ENCODE measurements around the gene FSTL1. TPM values are rescaled to one million over a fixed set of nuclear protein-coding genes. Genes with fewer than 3 reads are reported as not detected.

Gene FSTL1
- total and polyA plus RNA-seq, 2 of the 8 experiments (the other 6 are each of a cell fraction or from before 2014, with no cell fraction given) = 158 to 516 TPM

- no peak overlapping the region for H3K27ac ChIP-seq (ENCODE audit: low read depth, low read length)
- no peak overlapping the region for H2AK5ac ChIP-seq (ENCODE audit: low read depth, low read length)
- H2BK12ac ChIP-seq (ENCODE audit: low read depth, low read length) = no peak overlapping the region
- POLR2A ChIA-PET (ENCODE audit: partially characterized antibody) = no interaction called here
- FAIRE-seq = peak; percentile 93
- no peak overlapping the region for H2BK120ac ChIP-seq (replicated peaks; ENCODE audit: low read depth, low read length)
- no peaks in the 10 kb centered on the region for H3K9me3 ChIP-seq (ENCODE audit: insufficient read depth in 2 of 2, low read depth in 1 of 2, low read length in 1 of 2)
- no peaks in the 10 kb centered on the region for H3K79me2 ChIP-seq (ENCODE audit: control insufficient read depth in 1 of 2, insufficient read depth in 2 of 2, low read length in 2 of 2)
- WGBS, 2 experiments (ENCODE audit: extremely low coverage in 1 of 2, insufficient coverage in 1 of 2, insufficient read length in 1 of 2, insufficient replicate concordance in 2 of 2, low coverage in 1 of 2, low lambda C conversion rate in 2 of 2, missing lambda C conversion rate in 1 of 2) = 69% methylated on average over 2 of the region's 2 CpGs; no CpG with 5 or more reads in 1 of the 2 experiments
- no peak overlapping the region for H4K5ac ChIP-seq (ENCODE audit: insufficient read length, low read depth, low read length)
- H2AFZ ChIP-seq (ENCODE audit: low read length) = no peak overlapping the region
- no peaks in the 10 kb centered on the region for H3K36me3 ChIP-seq (ENCODE audit: control insufficient read depth in 2 of 4, insufficient read depth in 4 of 4, low read length in 3 of 4)
- H3K18ac ChIP-seq (ENCODE audit: extremely low read depth, low read length) = no peak overlapping the region
- H3K56ac ChIP-seq (replicated peaks; ENCODE audit: insufficient read length, low read depth, low read length) = no peak overlapping the region
- H3K4me2 ChIP-seq (ENCODE audit: insufficient read depth in 1 of 2, low read depth in 2 of 2, low read length in 2 of 2) = peak overlapping the region; percentile 17 to 29; a peak in 2 of 4 replicates
- H3K14ac ChIP-seq (ENCODE audit: insufficient read length) = no peak overlapping the region
- H4K91ac ChIP-seq (replicated peaks; ENCODE audit: insufficient read length, low read length) = no peak overlapping the region
- H3K27me3 ChIP-seq (replicated peaks in 1 of 4; ENCODE audit: control insufficient read depth in 3 of 4, extremely low read depth in 1 of 4, insufficient read depth in 3 of 4, low read length in 3 of 4) = no peaks in the 10 kb centered on the region
- no peaks in the 10 kb centered on the region for H4K20me1 ChIP-seq (replicated peaks in 1 of 2; ENCODE audit: control insufficient read depth in 1 of 2, insufficient read depth in 2 of 2, low read length in 2 of 2)
- no peak for DNase-seq (ENCODE audit: low read depth in 1 of 2, low spot score in 2 of 2)
- no peak overlapping the region for H3K23ac ChIP-seq (ENCODE audit: insufficient read length)
- H2BK20ac ChIP-seq (ENCODE audit: low read length) = no peak overlapping the region
- H2BK15ac ChIP-seq (ENCODE audit: low read length) = 0 out of 2 replicates have a peak overlapping the region, but pooled peaks have one; percentile 23
- no peaks in the 10 kb centered on the region; the same call in 1 of the 2 replicates for H3K23me2 ChIP-seq (ENCODE audit: low read depth, low read length)
- H4K8ac ChIP-seq (ENCODE audit: extremely low read depth, insufficient read depth, low read length) = no peak overlapping the region
- peak overlapping the region; percentile 54; the same call in 1 of the 2 replicates for H2BK5ac ChIP-seq (ENCODE audit: low read depth, low read length)
- peaks cover 6 to 9% (median 9%) of the 10 kb centered on the region in 4 experiments; a peak in 6 of 7 replicates for H3K4me1 ChIP-seq (replicated peaks in 1 of 4; ENCODE audit: control insufficient read depth in 3 of 4, insufficient read depth in 4 of 4, low read length in 3 of 4)
- CTCF ChIA-PET (ENCODE audit: partially characterized antibody) = interaction anchor here (0.8 to 1.4 kb wide), 4 partner anchors 10 to 81 kb away, joined by 3 to 4 read pairs (median 4); no protein-coding TSS in a partner anchor
- no peak overlapping the region for H3K9ac ChIP-seq (replicated peaks in 1 of 4; ENCODE audit: extremely low read depth in 1 of 4, low read depth in 3 of 4, low read length in 3 of 4)
- no peaks in the 10 kb centered on the region for H3K79me1 ChIP-seq (ENCODE audit: low read depth, low read length)
- H3K4ac ChIP-seq (replicated peaks; ENCODE audit: insufficient read length, low read depth, low read length) = no peak overlapping the region
- no peak overlapping the region for H3K4me3 ChIP-seq (ENCODE audit: extremely low read depth in 1 of 4, insufficient read depth in 2 of 4, low read depth in 3 of 4, low read length in 4 of 4)
- TF ChIP-seq KDM5A (IDR thresholded peaks at IDR 0.05; ENCODE audit: low read length) (no peak), SP2 (IDR thresholded peaks at IDR 0.05; ENCODE audit: low read length) (no peak), RXRA (IDR thresholded peaks at IDR 0.05; ENCODE audit: insufficient read depth, low read depth, low read length) (no peak), RNF2 (IDR thresholded peaks at IDR 0.05; ENCODE audit: borderline replicate concordance, low read depth, low read length, missing control alignments, poor library complexity, severe bottlenecking) (no peak), FOSL1 (IDR thresholded peaks at IDR 0.05; ENCODE audit: insufficient read depth, low read depth, low read length) (no peak), ZNF274 (IDR thresholded peaks at IDR 0.05; ENCODE audit: borderline replicate concordance, extremely low read depth, low read length) (no peak), KDM1A (IDR thresholded peaks at IDR 0.05; ENCODE audit: borderline replicate concordance, low read length) (no peak), CBX8 (IDR thresholded peaks at IDR 0.05; ENCODE audit: borderline replicate concordance, low read depth, low read length) (no peak), KDM4A (IDR thresholded peaks at IDR 0.05; ENCODE audit: low read depth, low read length, severe bottlenecking) (no peak), TEAD4 (IDR thresholded peaks at IDR 0.05; ENCODE audit: low read depth, low read length) (0 out of 2 replicates have a peak, but pooled peaks have one; percentile 6), YY1 (IDR thresholded peaks at IDR 0.05; ENCODE audit: low read depth, low read length) (0 out of 2 replicates have a peak, but pooled peaks have one; percentile 16), HDAC6 (IDR thresholded peaks at IDR 0.05; ENCODE audit: low read depth, low read length) (no peak)
These were observed 48.0 kb upstream of the FSTL1 start for GRCh38 chr3:120498556-120499346.
